Measurements from ENCODE around the gene PRKCE. TPM values are rescaled to one million over a fixed set of nuclear protein-coding genes. Genes with fewer than 3 reads are reported as not detected.

PRKCE gene
- total RNA-seq, 1 donor from 2014 or later, result 13.7 TPM

- intact Hi-C loops (cut with micrococcal nuclease), result loop anchor here (2.0 kb wide), 1 partner anchor 167 kb away; no protein-coding TSS in a partner anchor
Observed at GRCh38 chr2:46177461-46178089, 526.1 kb downstream of the PRKCE start.

GRCh38 chr2:46179037-46179621 lies 527.7 kb downstream of the PRKCE start:
- intact Hi-C loops (cut with micrococcal nuclease), result loop anchor here (1.0 to 2.0 kb wide), 3 partner anchors 8 to 168 kb away; no protein-coding TSS in a partner anchor

DNA sequence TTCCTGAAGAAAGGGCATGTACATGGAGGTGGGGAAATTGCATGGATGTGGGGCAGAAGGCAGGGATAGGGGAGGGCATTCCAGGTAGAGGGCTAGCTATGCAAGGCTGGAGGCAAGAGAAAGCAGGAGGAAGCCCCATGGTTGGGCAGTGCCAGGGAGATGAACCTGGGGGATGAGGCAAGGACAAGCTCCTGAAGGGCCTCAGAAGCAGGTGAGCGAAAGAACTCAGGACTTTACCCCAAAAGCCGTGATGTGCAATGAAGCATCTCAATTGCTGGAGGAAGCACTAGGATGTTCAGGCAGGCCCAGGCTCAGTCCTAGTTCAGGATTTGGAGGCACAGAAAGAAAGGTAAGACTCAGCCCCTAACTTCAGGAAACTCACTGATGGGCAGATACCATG lies 528.7 kb downstream of the PRKCE start:
- intact Hi-C loops (cut with micrococcal nuclease), result no loop called here

DNA sequence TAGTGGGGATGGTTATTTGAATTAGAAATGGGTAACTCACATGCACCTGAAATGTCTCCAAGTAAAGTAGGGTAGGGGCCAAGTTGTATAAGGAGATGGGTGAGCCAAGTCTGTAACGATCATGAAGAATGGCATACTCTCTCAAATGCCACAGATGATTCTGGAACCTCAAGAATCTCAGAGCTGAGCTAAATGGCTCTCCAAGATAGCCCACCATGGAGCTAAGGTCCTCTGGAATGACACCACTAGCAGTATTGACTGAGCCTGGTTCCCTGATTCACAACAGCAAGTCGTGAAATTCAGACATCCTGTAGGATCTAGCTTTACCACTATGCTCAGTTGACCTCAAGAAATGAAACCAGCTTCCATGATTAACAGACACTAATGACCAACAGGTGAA lies 529.8 kb downstream of the PRKCE start:
- intact Hi-C loops (cut with micrococcal nuclease), result no loop called here

- intact Hi-C loops (cut with micrococcal nuclease), result no loop called here
Observed at GRCh38 chr2:46181789-46182530, 530.5 kb downstream of the PRKCE start.

DNA sequence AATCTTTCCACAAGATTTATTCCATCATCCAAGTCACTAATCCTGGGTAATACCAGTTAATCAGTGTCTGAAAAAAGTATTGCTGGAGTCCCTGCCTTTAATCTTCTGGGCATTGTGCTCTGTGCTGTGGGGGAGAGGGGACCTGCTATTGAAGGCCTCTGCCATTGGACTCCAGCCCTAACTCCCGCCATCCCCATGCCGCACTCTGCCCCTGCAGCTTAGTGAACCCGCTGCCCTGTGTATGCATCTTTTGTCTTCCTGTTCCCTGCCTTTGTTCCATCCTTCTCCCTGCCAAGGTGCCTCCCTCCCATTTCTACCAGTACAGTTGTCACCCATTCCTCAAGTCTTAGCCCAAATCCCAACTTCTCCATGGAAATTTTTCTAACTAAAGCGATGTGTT lies 532.0 kb downstream of the PRKCE start:
- intact Hi-C loops (cut with micrococcal nuclease), result no loop called here

- intact Hi-C loops (cut with micrococcal nuclease), result loop anchor here (5.0 kb wide), 1 partner anchor 618 kb away; no protein-coding TSS in a partner anchor
Observed at GRCh38 chr2:46184794-46185583, 533.5 kb downstream of the PRKCE start.

DNA sequence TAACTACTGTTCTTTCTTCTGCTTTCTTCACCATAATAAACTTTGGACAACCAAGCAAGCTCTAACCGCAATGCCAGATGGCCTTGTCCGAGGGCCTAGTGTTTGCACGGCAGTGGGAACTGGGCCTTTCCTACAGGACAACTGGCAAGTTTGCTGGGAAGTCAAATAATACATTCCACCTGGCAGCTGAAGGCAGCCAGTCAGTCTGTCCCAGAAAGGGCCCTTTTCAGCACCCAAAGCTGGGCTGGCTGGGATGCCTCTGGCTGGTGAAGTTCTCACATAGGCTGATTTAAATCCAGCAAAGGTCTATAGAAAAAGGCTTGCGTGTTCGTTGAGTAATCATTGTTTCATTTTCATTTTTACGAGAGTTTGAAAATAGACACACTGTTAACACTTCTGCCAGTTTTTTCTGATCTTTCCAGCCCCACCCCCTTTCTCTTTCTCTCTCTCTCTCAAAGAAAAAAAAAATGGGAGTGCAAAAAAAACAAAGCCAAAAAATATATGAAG lies 535.7 kb downstream of the PRKCE start:
- intact Hi-C loops (cut with micrococcal nuclease), result loop anchor here (1.0 to 5.0 kb wide), 8 partner anchors 8 to 620 kb away; no protein-coding TSS in a partner anchor

DNA sequence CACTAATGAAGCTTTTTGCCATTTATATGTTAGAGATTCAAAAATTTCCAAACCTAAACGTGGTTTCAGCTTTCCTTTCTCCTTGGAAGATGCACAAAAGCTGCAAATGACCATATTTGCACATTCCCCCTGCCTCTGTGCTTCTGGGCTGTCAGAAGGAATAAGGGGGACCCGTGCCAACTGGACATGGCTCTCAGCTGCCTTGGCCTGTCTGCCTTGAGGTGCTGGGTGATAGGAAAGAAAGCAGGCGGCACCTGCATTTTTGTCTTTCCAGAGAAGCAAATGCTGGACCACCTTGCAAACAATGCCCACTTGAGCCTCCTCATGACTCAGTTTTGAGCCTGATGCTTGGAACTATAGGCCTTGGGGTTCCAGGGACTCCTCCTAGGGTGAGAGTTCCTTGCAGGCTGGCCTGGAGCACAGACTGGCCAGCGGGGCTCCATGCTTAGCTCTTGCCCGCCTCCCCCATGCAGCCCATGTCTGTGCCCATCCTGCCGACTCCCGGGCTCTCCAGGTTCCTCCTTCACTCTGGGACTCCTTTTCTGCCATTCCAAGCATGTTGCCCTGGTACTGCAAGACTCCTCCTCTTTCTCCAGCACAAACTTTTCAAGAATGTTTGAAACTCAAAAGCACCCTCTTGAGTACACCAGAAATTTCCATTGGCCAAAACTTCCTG lies 536.7 kb downstream of the PRKCE start:
- intact Hi-C loops (cut with micrococcal nuclease), result loop anchor here (5.0 kb wide), 1 partner anchor 621 kb away; no protein-coding TSS in a partner anchor

DNA sequence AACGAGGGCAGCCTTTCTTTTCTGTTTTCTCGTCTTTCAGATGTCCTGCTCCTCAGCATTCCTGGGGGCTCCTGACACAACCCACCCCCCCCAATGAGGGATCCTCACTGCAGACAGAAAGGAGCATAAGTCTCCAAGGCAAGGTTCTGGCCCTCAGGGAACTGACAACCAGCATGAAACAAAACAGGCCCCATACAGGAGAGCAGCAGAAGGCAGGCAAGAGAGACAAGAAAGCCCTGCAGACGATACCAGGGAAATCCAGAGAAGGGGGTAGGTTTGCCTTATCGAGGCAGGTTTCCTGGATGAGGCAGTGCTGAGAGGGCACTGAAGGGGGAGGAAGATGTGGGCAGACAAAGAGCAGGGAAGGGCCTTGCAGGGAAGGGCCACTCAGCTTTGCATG lies 541.9 kb downstream of the PRKCE start:
- intact Hi-C loops (cut with micrococcal nuclease), result no loop called here

DNA sequence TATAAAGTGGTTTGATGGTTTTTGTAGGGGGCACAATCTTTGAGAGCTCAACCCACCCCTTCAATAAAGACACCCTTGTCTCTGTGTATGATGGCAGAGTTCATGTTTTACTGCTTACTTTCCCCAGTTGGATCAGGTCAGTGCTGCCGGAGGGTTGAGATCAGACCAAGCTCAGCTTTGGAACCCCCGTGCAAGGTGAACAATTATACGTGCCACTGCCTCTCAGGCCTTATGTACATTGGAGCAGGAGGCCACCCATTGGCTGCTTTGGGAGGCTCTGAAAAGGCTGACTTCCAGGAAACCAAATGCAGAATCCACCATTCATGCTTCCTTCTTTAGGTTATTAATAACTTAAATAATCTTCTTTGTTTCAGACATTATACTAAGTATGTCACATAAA lies 542.4 kb downstream of the PRKCE start:
- intact Hi-C loops (cut with micrococcal nuclease), result no loop called here

- intact Hi-C loops (cut with micrococcal nuclease), result no loop called here
Observed at GRCh38 chr2:46194856-46195255, 543.4 kb downstream of the PRKCE start.

DNA sequence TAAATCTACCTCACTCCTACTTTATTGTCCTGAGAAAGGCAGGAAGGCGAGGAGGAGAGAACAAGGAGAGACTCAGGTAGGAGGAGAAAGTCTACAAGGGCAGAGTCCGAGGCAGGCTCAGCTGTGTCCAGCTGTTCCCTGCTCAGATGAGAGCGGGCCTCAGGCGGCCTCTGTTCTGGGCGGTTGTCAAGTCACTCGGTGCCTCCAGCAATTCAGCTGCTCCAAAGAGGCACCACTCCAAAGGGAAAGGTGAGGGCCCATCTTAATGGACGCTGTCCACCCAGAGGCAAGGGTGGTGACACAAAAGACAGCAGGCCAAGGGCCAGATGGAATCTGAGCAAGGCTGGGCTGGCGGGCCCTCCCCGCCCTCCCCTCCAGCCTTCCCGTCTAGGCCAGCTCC lies 544.3 kb downstream of the PRKCE start:
- intact Hi-C loops (cut with micrococcal nuclease), result no loop called here

GRCh38 chr2:46196871-46197462 lies 545.5 kb downstream of the PRKCE start:
- intact Hi-C loops (cut with micrococcal nuclease), result no loop called here

DNA sequence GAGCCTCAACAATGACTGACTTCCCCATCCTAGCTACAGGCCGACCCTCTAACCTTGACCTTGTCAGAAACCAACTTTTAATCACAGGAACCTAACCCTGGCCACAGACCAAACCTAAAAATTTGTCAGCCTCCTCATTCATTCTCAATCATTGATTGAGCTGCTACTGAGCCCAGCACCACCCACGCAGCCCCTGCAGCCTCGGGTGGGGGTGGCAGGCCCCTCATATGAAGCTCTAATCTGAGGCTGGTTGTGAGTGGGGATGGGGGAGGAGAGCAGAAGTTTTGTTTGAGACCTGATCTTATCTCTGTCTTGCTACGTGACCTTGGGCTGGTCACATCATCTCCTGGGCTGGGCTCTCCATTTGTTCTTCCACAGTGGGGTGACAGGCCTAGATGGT lies 546.2 kb downstream of the PRKCE start:
- intact Hi-C loops (cut with micrococcal nuclease), result no loop called here

GRCh38 chr2:46198164-46198883 lies 546.8 kb downstream of the PRKCE start:
- intact Hi-C loops (cut with micrococcal nuclease), result no loop called here

- intact Hi-C loops (cut with micrococcal nuclease), result no loop called here
Observed at GRCh38 chr2:46198966-46199365, 547.5 kb downstream of the PRKCE start.

GRCh38 chr2:46200100-46200690 lies 548.7 kb downstream of the PRKCE start:
- intact Hi-C loops (cut with micrococcal nuclease), result no loop called here

DNA sequence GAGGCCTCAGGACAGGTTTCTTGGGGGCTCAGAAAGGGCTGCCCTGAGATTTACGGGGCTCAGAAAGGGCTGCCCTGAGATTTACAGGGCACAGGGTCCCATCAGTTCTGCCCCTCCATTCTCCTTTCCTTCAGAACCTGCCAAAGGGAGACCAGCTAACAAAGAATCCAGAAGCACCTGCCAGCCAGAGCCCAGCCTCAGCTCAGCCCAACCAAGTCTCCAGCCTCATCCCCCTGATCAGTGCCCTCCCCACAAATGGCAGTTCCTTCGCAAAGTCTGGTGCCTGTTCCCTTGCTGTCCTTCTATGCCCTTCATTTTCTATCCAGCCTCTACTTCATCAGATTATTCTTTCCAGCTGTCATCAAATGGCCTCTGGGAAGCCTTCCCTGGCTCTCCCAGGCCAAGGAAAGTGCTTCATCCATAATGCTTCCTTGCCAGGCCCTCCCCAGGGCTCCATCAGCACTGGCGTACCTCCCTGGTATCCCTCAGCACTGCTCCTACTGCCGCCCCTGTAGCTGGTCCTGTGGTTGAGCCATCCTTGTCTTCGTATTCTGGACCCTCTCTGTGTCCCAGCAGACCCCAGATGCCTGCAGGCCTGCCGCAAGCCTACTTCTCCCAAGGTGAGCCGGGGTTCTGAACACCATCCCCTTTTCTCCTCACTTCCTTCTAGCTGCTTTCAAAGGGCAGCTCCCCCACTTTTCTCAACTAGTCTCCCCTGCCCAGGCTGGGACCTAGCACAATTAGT lies 549.6 kb downstream of the PRKCE start:
- intact Hi-C loops (cut with micrococcal nuclease), result no loop called here

Data from T-helper 1 cell treated with Interleukin-12 subunit alpha and Interleukin-12 subunit beta and Interleukin-4 antibody, amounts not matched to agents 30 ng/mL and 1 ng/mL, for 36 hours (primary cell).